Activated CD4-positive, alpha-beta T cell treated with anti-CD3 and anti-CD28 coated beads, Interleukin-2, amount 10 ng/mL, durations not matched to agents 7 days and 5 days (primary cell): ENCODE results near the gene ZDHHC7. TPM values are rescaled to one million over a fixed set of nuclear protein-coding genes. Genes with fewer than 3 reads are reported as not detected.

Experiments
- CTCF ChIA-PET: fragments of 350-600 bp; sonication (Branson Sonifier 250); formaldehyde crosslinking; loops from one replicate; lab custom pipeline; 2021; ENCODE audit warnings: antibody characterized with exemption; lab: Charles Lee
- POLR2A ChIA-PET: fragments of 350-600 bp; sonication (Branson Sonifier 250); formaldehyde crosslinking; loops from one replicate; lab custom pipeline; 2021; ENCODE audit warnings: antibody characterized with exemption; lab: Charles Lee
- DNase-seq: peaks from one replicate; pipeline ENCODE4 v3.0.0-alpha.2; 2020
- H3K27ac Mint-ChIP-seq: one replicate; pipeline ENCODE4 v1.8.0; 2021; ENCODE audit warnings: mild to moderate bottlenecking, moderate library complexity, mixed read lengths
- H3K27me3 Mint-ChIP-seq: one replicate; pipeline ENCODE4 v1.8.0; 2021; ENCODE audit warnings: mixed read lengths
- H3K36me3 Mint-ChIP-seq: one replicate; pipeline ENCODE4 v1.8.0; 2021; ENCODE audit warnings: low read depth, mixed read lengths
- H3K4me1 Mint-ChIP-seq: one replicate; pipeline ENCODE4 v1.8.0; 2021; ENCODE audit warnings: mixed read lengths
- H3K4me3 Mint-ChIP-seq: one replicate; pipeline ENCODE4 v1.8.0; 2021; ENCODE audit warnings: mild to moderate bottlenecking, moderate library complexity, mixed read lengths
- H3K9me3 Mint-ChIP-seq: one replicate; pipeline ENCODE4 v1.8.0; 2021; ENCODE audit warnings: mixed read lengths
- total RNA-seq, 2 experiments: library from RNA; stranded (reverse); gene quantifications; one replicate each; pipeline ENCODE4 v1.2.3, GENCODE V29; 2021

Gene ZDHHC7
- total RNA-seq, 2 experiments from 2014 or later, result 30.7 to 33.9 TPM

GRCh38 chr16:85008271-85008670, 3.1 kb downstream of the ZDHHC7 start:
- DNase-seq, result no peak
- Mint-ChIP-seq H3K36me3 (peaks cover 7% of the 10 kb centered on the region), H3K9me3 (no peaks in the 10 kb centered on the region), H3K4me1 (peaks cover 51% of the 10 kb centered on the region), H3K4me3 (no peak overlapping the region), H3K27ac (no peak overlapping the region), H3K27me3 (no peaks in the 10 kb centered on the region)
- ChIA-PET CTCF (interaction anchor here (0.6 to 1.9 kb wide), 4 partner anchors 9 to 472 kb away, joined by 4 to 6 read pairs (median 4); no protein-coding TSS in a partner anchor), POLR2A (no interaction called here)

GRCh38 chr16:85007496-85008214, 3.7 kb downstream of the ZDHHC7 start:
- CTCF ChIA-PET, result interaction anchor here (1.5 to 1.9 kb wide), 2 partner anchors 9 to 79 kb away, joined by 4 to 6 read pairs; no protein-coding TSS in a partner anchor
- Mint-ChIP-seq H3K36me3 (peaks cover 7% of the 10 kb centered on the region), H3K9me3 (no peaks in the 10 kb centered on the region), H3K27me3 (no peaks in the 10 kb centered on the region), H3K4me3 (no peak overlapping the region), H3K27ac (no peak overlapping the region), H3K4me1 (peaks cover 53% of the 10 kb centered on the region)
- POLR2A ChIA-PET, result no interaction called here
- DNase-seq, result no peak

GRCh38 chr16:85006639-85007038, 4.7 kb downstream of the ZDHHC7 start:
- POLR2A ChIA-PET, result no interaction called here
- Mint-ChIP-seq H3K4me1 (peaks cover 55% of the 10 kb centered on the region), H3K27me3 (no peaks in the 10 kb centered on the region), H3K9me3 (no peaks in the 10 kb centered on the region), H3K4me3 (no peak overlapping the region), H3K36me3 (peaks cover 6% of the 10 kb centered on the region), H3K27ac (no peak overlapping the region)
- no peak for DNase-seq
- CTCF ChIA-PET, result interaction anchor here (0.6 to 1.6 kb wide), 2 partner anchors 23 to 234 kb away, joined by 4 to 5 read pairs; no protein-coding TSS in a partner anchor

- ChIA-PET CTCF (interaction anchor here (0.6 to 1.6 kb wide), 3 partner anchors 22 to 55 kb away, joined by 3 to 5 read pairs (median 4); no protein-coding TSS in a partner anchor), POLR2A (no interaction called here)
- no peak overlapping the region for H3K4me3 Mint-ChIP-seq
- H3K27me3 Mint-ChIP-seq, result no peaks in the 10 kb centered on the region
- H3K4me1 Mint-ChIP-seq, result peaks cover 49% of the 10 kb centered on the region
- H3K9me3 Mint-ChIP-seq, result no peaks in the 10 kb centered on the region
- H3K27ac Mint-ChIP-seq, result no peak overlapping the region
- no peaks in the 10 kb centered on the region for H3K36me3 Mint-ChIP-seq
- no peak for DNase-seq
Measured at GRCh38 chr16:85005285-85006069, 5.9 kb downstream of the ZDHHC7 start.

- Mint-ChIP-seq H3K27ac (no peak overlapping the region), H3K36me3 (no peaks in the 10 kb centered on the region), H3K9me3 (no peaks in the 10 kb centered on the region), H3K27me3 (no peaks in the 10 kb centered on the region), H3K4me3 (no peak overlapping the region), H3K4me1 (peaks cover 43% of the 10 kb centered on the region)
- CTCF ChIA-PET, result interaction anchor here (1.3 to 1.6 kb wide), 2 partner anchors 21 to 33 kb away, joined by 4 to 5 read pairs; no protein-coding TSS in a partner anchor
- POLR2A ChIA-PET, result no interaction called here
- no peak for DNase-seq
Measured at GRCh38 chr16:85004587-85005205, 6.6 kb downstream of the ZDHHC7 start.

- no peak overlapping the region for H3K4me3 Mint-ChIP-seq
- no peaks in the 10 kb centered on the region for H3K9me3 Mint-ChIP-seq
- peaks cover 41% of the 10 kb centered on the region for H3K4me1 Mint-ChIP-seq
- POLR2A ChIA-PET, result no interaction called here
- no peak for DNase-seq
- H3K27ac Mint-ChIP-seq, result no peak overlapping the region
- H3K36me3 Mint-ChIP-seq, result no peaks in the 10 kb centered on the region
- CTCF ChIA-PET, result no interaction called here
- H3K27me3 Mint-ChIP-seq, result no peaks in the 10 kb centered on the region
Measured at GRCh38 chr16:85003725-85004586, 7.4 kb downstream of the ZDHHC7 start.

- H3K27me3 Mint-ChIP-seq, result no peaks in the 10 kb centered on the region
- no peak for DNase-seq
- H3K36me3 Mint-ChIP-seq, result no peaks in the 10 kb centered on the region
- H3K9me3 Mint-ChIP-seq, result no peaks in the 10 kb centered on the region
- CTCF ChIA-PET, result no interaction called here
- no peak overlapping the region for H3K27ac Mint-ChIP-seq
- no peak overlapping the region for H3K4me3 Mint-ChIP-seq
- H3K4me1 Mint-ChIP-seq, result peaks cover 35% of the 10 kb centered on the region
- POLR2A ChIA-PET, result no interaction called here
Measured at GRCh38 chr16:85003076-85003475, 8.3 kb downstream of the ZDHHC7 start.

- CTCF ChIA-PET, result no interaction called here
- POLR2A ChIA-PET, result no interaction called here
- no peaks in the 10 kb centered on the region for H3K27me3 Mint-ChIP-seq
- no peaks in the 10 kb centered on the region for H3K9me3 Mint-ChIP-seq
- no peaks in the 10 kb centered on the region for H3K36me3 Mint-ChIP-seq
- no peak for DNase-seq
- H3K4me3 Mint-ChIP-seq, result no peak overlapping the region
- H3K27ac Mint-ChIP-seq, result no peak overlapping the region
- H3K4me1 Mint-ChIP-seq, result peaks cover 34% of the 10 kb centered on the region
Measured at GRCh38 chr16:85002608-85003007, 8.7 kb downstream of the ZDHHC7 start.

GRCh38 chr16:85002099-85002541, 9.2 kb downstream of the ZDHHC7 start:
- no peaks in the 10 kb centered on the region for H3K27me3 Mint-ChIP-seq
- DNase-seq, result no peak
- ChIA-PET POLR2A (no interaction called here), CTCF (no interaction called here)
- H3K4me1 Mint-ChIP-seq, result peaks cover 30% of the 10 kb centered on the region
- no peaks in the 10 kb centered on the region for H3K9me3 Mint-ChIP-seq
- no peak overlapping the region for H3K27ac Mint-ChIP-seq
- no peak overlapping the region for H3K4me3 Mint-ChIP-seq
- H3K36me3 Mint-ChIP-seq, result no peaks in the 10 kb centered on the region

- Mint-ChIP-seq H3K4me3 (no peak overlapping the region), H3K36me3 (peaks cover 7% of the 10 kb centered on the region), H3K9me3 (no peaks in the 10 kb centered on the region), H3K27me3 (no peaks in the 10 kb centered on the region), H3K27ac (no peak overlapping the region), H3K4me1 (peaks cover 35% of the 10 kb centered on the region)
- no peak for DNase-seq
- CTCF ChIA-PET, result interaction anchor here (0.7 to 2.9 kb wide), 2 partner anchors 10 kb away, joined by 3 to 7 read pairs; no protein-coding TSS in a partner anchor
- POLR2A ChIA-PET, result no interaction called here
Measured at GRCh38 chr16:84999857-85000480, 11.4 kb downstream of the ZDHHC7 start.

- Mint-ChIP-seq H3K9me3 (no peaks in the 10 kb centered on the region), H3K36me3 (peaks cover 12% of the 10 kb centered on the region), H3K4me1 (peaks cover 31% of the 10 kb centered on the region), H3K27me3 (no peaks in the 10 kb centered on the region), H3K27ac (no peak overlapping the region), H3K4me3 (no peak overlapping the region)
- no peak for DNase-seq
- CTCF ChIA-PET, result interaction anchor here (0.6 to 2.9 kb wide), 4 partner anchors 9 to 180 kb away, joined by 3 to 7 read pairs (median 4); no protein-coding TSS in a partner anchor
- POLR2A ChIA-PET, result no interaction called here
Measured at GRCh38 chr16:84999200-84999599, 12.1 kb downstream of the ZDHHC7 start.
